HG03066 (cell line): ENCODE results near the gene CEP83.
"Not testable (repeated sequence)": the region's sequence is repeated elsewhere in the genome, so short reads cannot be mapped to it uniquely, and the experiment has no call there.

Experiments
- ATAC-seq: cut with Tn5 transposase; IDR thresholded peaks from one replicate; pipeline ENCODE4 v1.9.1; 2021; ENCODE audit warnings: low read depth; ENCODE audit not compliant: unreplicated experiment

The CEP83 gene

GRCh38 chr12:94433744-94434143 is 25.9 kb downstream of the CEP83 start:
- no peak for ATAC-seq

DNA sequence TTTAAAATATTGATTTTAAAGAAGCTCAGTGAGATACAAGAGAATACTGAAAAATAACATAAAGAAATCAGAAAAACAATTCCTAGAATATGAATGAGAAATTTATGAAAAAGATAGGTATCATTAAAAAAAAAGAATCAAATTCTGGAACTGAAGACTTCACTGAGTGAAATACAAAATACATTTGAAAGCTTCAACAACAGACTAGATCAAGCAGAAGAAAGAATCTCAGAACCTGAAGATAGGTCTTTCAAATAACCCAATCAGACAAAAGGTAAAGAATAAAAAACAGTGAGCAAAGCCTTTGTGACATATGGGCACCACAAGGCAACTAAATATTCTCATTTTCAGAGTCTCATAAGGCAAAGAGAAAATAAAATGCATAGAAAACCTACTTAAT is 29.4 kb downstream of the CEP83 start:
- no peak for ATAC-seq

- no peak for ATAC-seq
Measured at GRCh38 chr12:94429633-94430032, 30.0 kb downstream of the CEP83 start.

DNA sequence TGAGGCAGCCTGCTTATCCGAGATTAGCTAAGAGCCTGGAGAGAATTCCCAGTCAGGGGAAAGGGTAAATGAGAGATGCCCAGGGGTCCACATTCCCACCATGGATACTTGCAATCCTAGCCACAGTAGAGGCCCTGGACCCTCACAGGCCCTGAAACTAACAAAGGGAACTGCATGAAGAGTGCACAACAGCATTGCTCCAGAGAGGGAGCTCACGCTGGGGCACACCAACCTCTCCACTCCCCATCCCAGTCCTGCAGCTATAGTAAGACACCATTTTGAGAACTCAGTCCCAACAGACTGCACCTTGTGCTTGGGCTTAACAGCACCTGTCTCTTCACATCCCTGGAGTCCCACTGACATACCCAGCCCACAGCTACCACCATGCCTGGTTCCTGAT is 30.5 kb downstream of the CEP83 start:
- ATAC-seq, result no peak

- no peak for ATAC-seq
Measured at GRCh38 chr12:94427501-94428381, 31.9 kb downstream of the CEP83 start.

GRCh38 chr12:94426049-94426448 is 33.6 kb downstream of the CEP83 start:
- no peak for ATAC-seq

DNA sequence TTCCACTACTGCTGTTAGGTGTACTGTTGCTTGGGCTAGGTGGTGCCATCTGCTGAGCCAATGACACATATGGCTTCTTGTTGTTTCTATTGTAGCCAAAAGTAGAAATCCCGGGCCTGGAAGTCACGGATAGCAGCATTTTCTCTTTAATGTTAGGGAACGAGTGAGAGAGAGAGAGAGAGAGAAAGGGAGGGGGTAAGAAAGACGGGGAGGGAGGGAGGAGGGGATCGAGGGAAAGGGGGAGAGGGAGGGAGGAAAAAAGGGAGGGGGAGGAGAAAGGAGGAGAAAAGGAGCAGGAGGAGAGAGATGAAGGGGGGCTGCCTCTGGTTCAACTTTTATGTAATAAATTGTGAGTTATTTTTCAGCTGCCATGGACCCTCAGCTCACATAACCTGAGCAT is 34.8 kb downstream of the CEP83 start:
- not testable (repeated sequence) for ATAC-seq

GRCh38 chr12:94421868-94422740 is 37.6 kb downstream of the CEP83 start:
- no peak for ATAC-seq

DNA sequence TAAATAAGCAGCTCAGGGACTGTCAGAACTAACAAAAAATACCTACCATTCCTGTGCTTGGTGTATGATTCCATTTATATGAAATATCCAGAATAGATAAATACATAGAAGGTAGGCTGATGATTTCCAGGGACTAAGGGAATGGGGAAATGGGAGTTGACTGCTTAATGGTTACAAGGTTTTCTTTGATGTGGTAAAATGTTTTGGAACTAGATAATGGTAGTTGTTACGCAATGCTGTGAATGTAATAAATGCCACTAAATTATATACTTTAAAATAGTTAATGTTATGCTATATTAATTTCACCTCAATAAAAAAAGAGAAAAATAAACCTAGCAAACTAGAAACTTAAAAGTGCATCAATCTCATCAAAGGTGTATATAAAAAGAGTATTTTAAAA is 41.1 kb downstream of the CEP83 start:
- ATAC-seq, result no peak

GRCh38 chr12:94416613-94417012 is 43.1 kb downstream of the CEP83 start:
- no peak for ATAC-seq

GRCh38 chr12:94415066-94415465 is 44.6 kb downstream of the CEP83 start:
- no peak for ATAC-seq

- peak; percentile 81 for ATAC-seq
Measured at GRCh38 chr12:94405413-94406116, 54.1 kb downstream of the CEP83 start.

DNA sequence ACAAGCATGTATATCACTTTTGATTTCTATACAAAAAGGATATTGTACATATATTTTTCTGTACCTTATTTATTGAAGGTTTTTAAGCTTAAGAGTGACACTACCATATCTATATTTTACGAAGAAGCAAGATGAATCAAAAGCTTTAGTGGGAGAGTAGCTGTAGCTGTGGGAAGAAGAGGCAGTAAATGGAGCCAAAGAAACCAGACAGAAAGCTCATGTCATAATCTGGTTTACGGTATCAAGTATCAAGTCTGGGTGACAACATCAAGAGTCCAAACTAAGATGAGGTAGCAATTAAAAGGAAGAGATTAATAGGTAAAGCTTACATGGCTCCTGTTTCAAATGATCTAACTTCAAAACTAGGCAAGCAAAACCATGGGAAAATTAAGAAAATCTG is 54.8 kb downstream of the CEP83 start:
- ATAC-seq, result no peak

- no peak for ATAC-seq
Measured at GRCh38 chr12:94401326-94401725, 58.3 kb downstream of the CEP83 start.

- ATAC-seq, result not testable (repeated sequence)
Measured at GRCh38 chr12:94398685-94399084, 61.0 kb downstream of the CEP83 start.

DNA sequence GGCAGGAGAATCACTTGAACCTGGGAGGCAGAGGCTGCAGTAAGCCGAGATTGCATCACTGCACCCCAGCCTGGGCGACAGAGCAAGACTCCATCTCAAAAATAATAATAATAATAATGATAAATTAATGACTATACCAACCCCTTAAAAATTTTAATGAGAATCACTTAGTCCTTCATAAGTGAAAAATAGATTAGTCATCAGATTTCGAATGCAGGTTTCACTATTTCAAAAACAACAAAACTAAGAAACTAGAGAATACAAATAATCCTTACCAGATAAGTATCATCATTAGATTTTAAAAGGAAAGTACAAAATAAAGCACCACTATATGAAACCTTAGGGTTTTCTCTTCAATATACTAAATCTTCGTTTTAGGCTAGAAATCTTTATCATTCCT is 62.3 kb downstream of the CEP83 start:
- no peak for ATAC-seq

DNA sequence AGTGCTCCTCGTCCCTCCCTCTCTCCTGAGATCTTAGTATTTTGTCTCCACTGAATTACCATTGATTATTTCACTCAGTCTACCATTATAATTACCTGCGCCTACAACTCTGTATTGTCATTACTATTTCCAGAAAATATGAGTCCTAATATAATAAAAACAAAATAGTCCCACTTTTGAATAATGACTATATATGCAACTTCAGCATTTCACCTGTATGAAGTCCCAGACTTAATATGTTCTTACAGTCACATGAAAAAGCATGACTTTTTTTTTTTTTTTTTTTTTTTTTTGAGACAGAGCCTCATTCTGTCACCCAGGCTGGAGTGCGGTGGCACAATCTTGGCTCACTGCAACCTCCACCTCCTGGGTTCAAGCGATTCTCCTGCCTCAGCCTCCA is 63.7 kb downstream of the CEP83 start:
- not testable (repeated sequence) for ATAC-seq

- no peak for ATAC-seq
Measured at GRCh38 chr12:94390130-94390485, 69.6 kb downstream of the CEP83 start.

GRCh38 chr12:94389482-94390129 is 70.1 kb downstream of the CEP83 start:
- ATAC-seq, result not testable (repeated sequence)

DNA sequence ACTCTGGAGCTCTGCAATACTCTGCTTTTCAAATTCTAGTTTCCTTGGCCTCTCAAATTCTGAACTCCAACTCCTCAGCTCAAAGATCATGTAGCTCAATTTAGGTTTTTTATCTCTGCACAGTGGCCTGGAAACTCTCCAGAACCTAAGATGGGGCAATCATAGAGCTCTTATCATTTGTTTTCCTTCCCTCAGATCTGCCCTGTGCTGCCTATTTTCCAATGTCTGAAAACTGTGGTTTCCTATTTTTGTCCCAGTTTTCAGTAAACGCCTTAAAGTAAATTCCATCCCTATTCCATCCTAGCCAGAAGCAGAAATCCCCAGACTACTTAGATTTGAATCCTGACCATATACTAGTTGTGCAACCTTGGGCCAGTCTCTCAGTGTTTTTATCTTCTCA is 73.2 kb downstream of the CEP83 start:
- no peak for ATAC-seq

DNA sequence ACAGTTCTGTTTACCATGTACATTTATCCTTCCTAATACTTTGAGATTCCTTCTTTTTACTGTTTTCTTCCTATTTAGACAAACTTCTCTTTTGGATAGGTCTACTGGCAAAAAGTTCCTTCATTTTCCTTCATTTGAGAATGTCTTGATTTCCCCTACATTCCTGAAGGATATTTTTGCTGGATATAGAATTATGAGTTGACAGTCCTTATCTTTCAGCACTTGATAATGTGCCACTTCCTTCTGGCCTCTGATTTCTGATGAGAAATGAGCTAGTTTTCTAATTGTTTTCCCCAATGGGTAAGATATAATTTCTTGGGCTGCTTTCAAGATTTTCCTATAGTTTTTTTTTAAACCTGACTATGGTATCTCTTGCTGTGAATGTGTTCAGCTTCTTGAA is 75.6 kb downstream of the CEP83 start:
- no peak for ATAC-seq
